Neural cell (in vitro differentiated cells): Measurements from ENCODE around the gene RFX3. TPM values are rescaled to one million over a fixed set of nuclear protein-coding genes. Genes with fewer than 3 reads are reported as not detected.

Source experiments
- H2AFZ ChIP-seq: fragments of 200-600, 300-800 bp; sonication (generic), shearing (Covaris generic); 2 replicates; pipeline ENCODE4 v1.6.0; 2014; ENCODE audit warnings: low read depth, mild to moderate bottlenecking, antibody characterized with exemption, low read length, moderate library complexity
- H3F3A ChIP-seq: fragments of 200-600 bp; shearing (Covaris generic); 2 replicates; pipeline ENCODE4 v1.6.1; 2016; ENCODE audit warnings: mild to moderate bottlenecking, moderate library complexity, mixed read lengths, antibody characterized with exemption, low read length; ENCODE audit not compliant: insufficient read depth, poor library complexity, severe bottlenecking
- H3K27ac ChIP-seq: fragments of 200-600, 300-800 bp; sonication (generic), shearing (Covaris generic); 2 replicates; pipeline ENCODE4 v1.5.1; 2014; ENCODE audit warnings: mild to moderate bottlenecking, low read length, moderate library complexity
- H3K27me3 ChIP-seq: fragments of 300-800, 200-600 bp; sonication (generic), shearing (Covaris generic); 2 replicates; pipeline ENCODE4 v1.6.0; 2014; ENCODE audit warnings: mild to moderate bottlenecking, low read depth, low read length, moderate library complexity; ENCODE audit not compliant: insufficient read depth
- H3K36me3 ChIP-seq: fragments of 300-800, 200-600 bp; sonication (generic), shearing (Covaris generic); 2 replicates; pipeline ENCODE4 v1.5.1; 2014; ENCODE audit warnings: mild to moderate bottlenecking, antibody characterized with exemption, low read length, moderate library complexity; ENCODE audit not compliant: insufficient read depth
- H3K4me2 ChIP-seq: fragments of 300-800, 200-600 bp; sonication (generic), shearing (Covaris generic); 2 replicates; pipeline ENCODE4 v1.6.0; 2014; ENCODE audit warnings: mild to moderate bottlenecking, low read length
- H3K4me3 ChIP-seq: fragments of 300-800, 200-600 bp; sonication (generic), shearing (Covaris generic); 2 replicates; pipeline ENCODE4 v1.5.1; 2014; ENCODE audit warnings: mild to moderate bottlenecking, low read length, moderate library complexity
- H3K79me2 ChIP-seq: fragments of 200-600 bp; shearing (Covaris generic); replicated peaks from 2 replicates; pipeline ENCODE4 v1.6.0; 2014; ENCODE audit warnings: mild to moderate bottlenecking, low read length, moderate library complexity; ENCODE audit not compliant: insufficient read depth
- H3K9ac ChIP-seq: fragments of 300-800, 200-600 bp; sonication (generic), shearing (Covaris generic); 2 replicates; pipeline ENCODE4 v1.6.1; 2016; ENCODE audit warnings: mild to moderate bottlenecking, low read length, mixed read lengths
- H3K9me2 ChIP-seq: fragments of 200-600 bp; shearing (Covaris generic); 2 replicates; pipeline ENCODE4 v1.6.1; 2016; ENCODE audit warnings: mild to moderate bottlenecking, low read length, mixed read lengths; ENCODE audit not compliant: insufficient read depth
- H3K9me3 ChIP-seq: fragments of 200-600, 300-800 bp; sonication (generic), shearing (Covaris generic); 2 replicates; pipeline ENCODE4 v1.6.1; 2016; ENCODE audit warnings: mild to moderate bottlenecking, mixed run types, low read length, moderate library complexity, mixed read lengths
- H4K20me1 ChIP-seq: fragments of 200-600 bp; shearing (Covaris generic); 2 replicates; pipeline ENCODE4 v1.6.1; 2016; ENCODE audit warnings: mild to moderate bottlenecking, mixed run types; ENCODE audit not compliant: insufficient read depth
- EP300 ChIP-seq: fragments of 450-650 bp; conservative IDR thresholded peaks from 2 replicates; pipeline ENCODE4 v1.6.1; 2014; ENCODE audit warnings: antibody characterized with exemption, mild to moderate bottlenecking, moderate library complexity; ENCODE audit not compliant: poor library complexity, severe bottlenecking
- EZH2 ChIP-seq: fragments of 200-600, 300-800 bp; shearing (Covaris generic), sonication (generic); IDR thresholded peaks from 2 replicates; pipeline ENCODE4 v1.6.1; 2014; ENCODE audit warnings: antibody characterized with exemption, low read length, borderline replicate concordance, mild to moderate bottlenecking; ENCODE audit not compliant: insufficient read depth, poor library complexity, severe bottlenecking
- MXI1 ChIP-seq: fragments of 450-650 bp; conservative IDR thresholded peaks from 2 replicates; pipeline ENCODE4 v1.6.1; 2014; ENCODE audit warnings: antibody characterized with exemption, mild to moderate bottlenecking; ENCODE audit not compliant: poor library complexity, severe bottlenecking
- POLR2AphosphoS5 ChIP-seq: IDR thresholded peaks from 2 replicates; pipeline ENCODE4 v1.6.1; 2012
- RAD21 ChIP-seq: fragments of 450-650 bp; conservative IDR thresholded peaks from 2 replicates; pipeline ENCODE4 v1.6.1; 2014; ENCODE audit warnings: antibody characterized with exemption, mild to moderate bottlenecking, moderate library complexity
- REST ChIP-seq: IDR thresholded peaks from 2 replicates; pipeline ENCODE4 v1.6.1; 2012; ENCODE audit warnings: borderline replicate concordance
- SMC3 ChIP-seq: fragments of 450-650 bp; conservative IDR thresholded peaks from 2 replicates; pipeline ENCODE4 v1.6.1; 2014; ENCODE audit warnings: antibody characterized with exemption, mild to moderate bottlenecking, moderate library complexity; ENCODE audit not compliant: poor library complexity
- TAF1 ChIP-seq: IDR thresholded peaks from 2 replicates; pipeline ENCODE4 v1.6.1; 2012; ENCODE audit warnings: low read depth
- polyA plus RNA-seq: library from polyadenylated mRNA; depleted of rRNA; stranded (reverse); fragments of >200 nt; gene quantifications from 2 replicates; pipeline ENCODE4 v1.2.3, GENCODE V29; 2014
- TF ChIP-seq, protein P1 (sequence below): fragments of 450-650 bp; IDR thresholded peaks from 2 replicates; pipeline ENCODE4 v1.5.1; 2014; ENCODE audit warnings: antibody characterized with exemption, mild to moderate bottlenecking, moderate library complexity; ENCODE audit not compliant: poor library complexity, severe bottlenecking

RFX3 gene
- polyA plus RNA-seq, 1 donor from 2014 or later, result 27.6 TPM

- no peaks in the 10 kb centered on the region for H3K36me3 ChIP-seq
- peak overlapping the region; percentile 100 for H3K27ac ChIP-seq
- peak overlapping the region; percentile 75 for H3K4me2 ChIP-seq
- TF ChIP-seq MXI1 (peak; percentile 94), REST (peak; percentile 98), SMC3 (no peak), RAD21 (peak; percentile 43), EZH2 (no peak), TAF1 (peak; percentile 99), POLR2AphosphoS5 (peak; percentile 84), EP300 (peak; percentile 57)
- TF ChIP-seq, protein P1, sequence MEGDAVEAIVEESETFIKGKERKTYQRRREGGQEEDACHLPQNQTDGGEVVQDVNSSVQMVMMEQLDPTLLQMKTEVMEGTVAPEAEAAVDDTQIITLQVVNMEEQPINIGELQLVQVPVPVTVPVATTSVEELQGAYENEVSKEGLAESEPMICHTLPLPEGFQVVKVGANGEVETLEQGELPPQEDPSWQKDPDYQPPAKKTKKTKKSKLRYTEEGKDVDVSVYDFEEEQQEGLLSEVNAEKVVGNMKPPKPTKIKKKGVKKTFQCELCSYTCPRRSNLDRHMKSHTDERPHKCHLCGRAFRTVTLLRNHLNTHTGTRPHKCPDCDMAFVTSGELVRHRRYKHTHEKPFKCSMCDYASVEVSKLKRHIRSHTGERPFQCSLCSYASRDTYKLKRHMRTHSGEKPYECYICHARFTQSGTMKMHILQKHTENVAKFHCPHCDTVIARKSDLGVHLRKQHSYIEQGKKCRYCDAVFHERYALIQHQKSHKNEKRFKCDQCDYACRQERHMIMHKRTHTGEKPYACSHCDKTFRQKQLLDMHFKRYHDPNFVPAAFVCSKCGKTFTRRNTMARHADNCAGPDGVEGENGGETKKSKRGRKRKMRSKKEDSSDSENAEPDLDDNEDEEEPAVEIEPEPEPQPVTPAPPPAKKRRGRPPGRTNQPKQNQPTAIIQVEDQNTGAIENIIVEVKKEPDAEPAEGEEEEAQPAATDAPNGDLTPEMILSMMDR, result no peak
- H3F3A ChIP-seq, result peaks cover 5% of the 10 kb centered on the region
- H3K27me3 ChIP-seq, result no peaks in the 10 kb centered on the region
- H3K9me2 ChIP-seq, result no peaks in the 10 kb centered on the region
- peak overlapping the region; percentile 99 for H3K9ac ChIP-seq
- peak overlapping the region; percentile 83 for H3K4me3 ChIP-seq
- H4K20me1 ChIP-seq, result no peaks in the 10 kb centered on the region
- H2AFZ ChIP-seq, result peak overlapping the region; percentile 95
- H3K9me3 ChIP-seq, result no peaks in the 10 kb centered on the region
- peaks cover 66% of the 10 kb centered on the region for H3K79me2 ChIP-seq
These were observed 580 bp upstream of the RFX3 start for GRCh38 chr9:3526165-3526996.

DNA sequence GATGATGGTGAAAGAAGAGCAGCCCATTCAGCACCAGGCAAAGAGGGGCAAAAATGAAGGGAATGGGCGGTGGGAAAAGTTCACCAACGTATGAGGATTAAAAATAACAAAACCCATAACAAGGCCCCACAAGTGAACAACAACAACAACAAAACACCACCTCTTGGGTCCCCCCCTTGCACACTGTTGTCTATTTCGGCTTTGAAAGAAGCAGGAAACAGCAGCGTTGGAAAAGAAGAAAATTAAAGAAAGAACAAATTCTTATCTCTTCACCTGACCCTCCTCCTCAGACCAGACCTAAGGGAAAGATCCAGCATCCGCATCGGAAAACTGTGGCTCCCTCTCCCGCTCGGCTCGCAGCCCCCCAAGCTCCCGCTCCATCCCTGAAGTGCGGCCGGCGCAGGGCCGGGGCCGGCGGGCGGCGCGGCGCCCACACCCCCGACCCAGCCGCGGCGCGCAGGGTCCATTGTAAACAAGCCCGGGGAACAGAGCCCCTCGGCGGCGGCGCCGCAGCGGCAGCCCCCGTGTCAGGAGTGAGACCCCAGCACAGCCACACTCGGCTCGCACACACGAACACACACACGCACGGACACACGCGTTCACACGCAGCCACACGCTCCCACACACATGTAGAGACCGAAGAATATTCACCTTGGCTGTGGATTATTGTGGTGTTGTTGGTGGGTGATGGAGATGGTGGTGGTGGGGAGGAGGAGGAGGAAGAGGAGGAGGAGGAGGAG is 535 bp downstream of the RFX3 start:
- peaks cover 74% of the 10 kb centered on the region for H3K79me2 ChIP-seq
- peak overlapping the region; percentile 100 for H3K27ac ChIP-seq
- H3K36me3 ChIP-seq, result no peaks in the 10 kb centered on the region
- peaks cover 5% of the 10 kb centered on the region for H3F3A ChIP-seq
- H3K4me2 ChIP-seq, result no peak overlapping the region
- TF ChIP-seq, protein P1, result peak; percentile 35
- TF ChIP-seq REST (no peak), TAF1 (no peak), SMC3 (peak; percentile 60), EP300 (no peak), MXI1 (peak; percentile 87), RAD21 (peak; percentile 56), EZH2 (no peak), POLR2AphosphoS5 (no peak)
- H3K9me2 ChIP-seq, result no peaks in the 10 kb centered on the region
- peak overlapping the region; percentile 99 for H3K9ac ChIP-seq
- no peaks in the 10 kb centered on the region for H3K9me3 ChIP-seq
- peak overlapping the region; percentile 57 for H2AFZ ChIP-seq
- H3K4me3 ChIP-seq, result peak overlapping the region; percentile 83
- H3K27me3 ChIP-seq, result no peaks in the 10 kb centered on the region
- no peaks in the 10 kb centered on the region for H4K20me1 ChIP-seq
